GM18502 (cell line): ENCODE results near the gene PTGDS.
"Not testable (repeated sequence)": the region's sequence is repeated elsewhere in the genome, so short reads cannot be mapped to it uniquely, and the experiment has no call there.

Experiments used
- ATAC-seq: cut with Tn5 transposase; IDR thresholded peaks from one replicate; pipeline ENCODE4 v1.9.1; 2021; ENCODE audit warnings: mild to moderate bottlenecking; ENCODE audit not compliant: unreplicated experiment, poor library complexity

The PTGDS gene

DNA sequence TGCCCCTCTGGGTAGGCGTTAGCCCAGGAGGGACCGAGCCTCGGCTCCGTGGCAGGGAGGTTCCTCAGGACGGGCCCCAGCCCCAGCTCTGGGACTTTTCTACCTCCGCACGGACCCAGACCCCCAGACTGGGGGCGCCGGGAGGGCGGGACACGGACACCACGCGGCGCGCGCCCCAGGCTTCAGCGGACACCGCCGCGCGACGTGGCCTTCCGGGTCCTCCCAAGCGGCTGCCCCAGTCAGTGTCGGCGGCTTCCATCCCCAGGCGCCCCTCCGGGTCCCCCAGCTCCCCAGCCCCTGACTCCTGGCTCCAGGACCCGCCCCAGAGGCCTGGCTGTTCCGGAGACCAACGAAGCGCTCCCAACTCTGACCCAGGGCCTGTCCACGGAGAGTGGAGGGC is 8.5 kb downstream of the PTGDS start:
- no peak for ATAC-seq

DNA sequence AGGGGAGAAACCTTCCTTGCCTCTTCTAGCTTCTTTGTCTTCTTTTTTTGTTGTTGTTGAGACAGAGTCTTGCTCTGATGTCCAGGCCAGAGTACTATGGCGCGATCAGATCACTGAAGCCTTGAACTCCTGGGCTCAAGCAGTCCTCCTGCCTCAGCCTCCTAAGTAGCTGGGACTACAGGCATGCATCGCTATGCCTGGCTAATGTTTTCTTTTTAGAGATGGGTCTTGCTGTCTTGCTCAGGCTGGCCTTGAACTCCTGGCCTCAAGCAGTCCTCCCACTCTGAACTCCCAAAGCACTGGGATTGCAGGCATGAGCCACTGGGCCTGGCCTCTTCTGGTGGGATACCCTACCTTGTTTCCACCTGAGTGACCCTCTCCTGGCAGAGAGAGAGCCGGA is 11.6 kb downstream of the PTGDS start:
- no peak for ATAC-seq

- no peak for ATAC-seq
Observed at GRCh38 chr9:136990242-136990911, 13.1 kb downstream of the PTGDS start.

- ATAC-seq, result peak; percentile 85
Observed at GRCh38 chr9:136991993-136992818, 14.9 kb downstream of the PTGDS start, which contains the start of gene PAXX. TSS of gene PAXX (plus strand) at chr9:136992422. CDS start at chr9:136992444, 22 bp downstream.

GRCh38 chr9:136992819-136993369 is 15.6 kb downstream of the PTGDS start:
- no peak for ATAC-seq

DNA sequence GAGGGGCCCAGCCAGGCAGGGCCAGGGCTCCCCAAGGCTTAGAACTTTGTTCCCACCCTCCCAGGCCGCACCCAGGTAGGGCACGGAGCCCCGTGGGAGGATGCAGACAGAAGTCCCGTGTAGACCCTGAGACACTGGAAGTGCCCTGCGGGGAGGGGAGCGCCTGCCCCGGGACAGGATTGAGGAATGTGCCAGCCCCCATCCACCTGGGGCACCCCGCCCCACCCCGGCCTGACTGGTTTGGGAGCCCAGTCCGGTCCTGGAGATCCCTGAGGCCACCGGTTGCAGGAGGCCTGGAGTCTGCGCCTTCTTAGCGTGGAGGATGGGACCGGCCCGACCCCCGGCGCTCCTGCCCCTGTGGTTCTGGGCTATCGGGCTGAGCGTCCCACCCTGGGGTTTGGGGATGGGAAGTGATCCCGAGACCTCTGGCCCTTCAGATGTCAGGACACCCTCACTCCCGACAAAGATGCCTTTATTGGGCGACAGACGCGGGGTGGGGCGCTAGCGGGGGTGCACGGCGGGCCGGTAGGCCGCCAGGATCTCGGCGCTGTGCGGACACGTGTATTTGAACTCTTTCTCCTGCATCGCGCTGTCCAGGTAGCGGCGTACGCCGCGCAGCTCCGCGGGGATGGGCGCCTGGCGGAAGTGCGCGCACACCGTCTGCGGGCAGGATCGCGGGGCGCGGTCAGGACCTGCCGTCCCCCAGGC is 17.0 kb downstream of the PTGDS start:
- no peak for ATAC-seq

GRCh38 chr9:136994888-136995230 is 17.6 kb downstream of the PTGDS start:
- ATAC-seq, result no peak

DNA sequence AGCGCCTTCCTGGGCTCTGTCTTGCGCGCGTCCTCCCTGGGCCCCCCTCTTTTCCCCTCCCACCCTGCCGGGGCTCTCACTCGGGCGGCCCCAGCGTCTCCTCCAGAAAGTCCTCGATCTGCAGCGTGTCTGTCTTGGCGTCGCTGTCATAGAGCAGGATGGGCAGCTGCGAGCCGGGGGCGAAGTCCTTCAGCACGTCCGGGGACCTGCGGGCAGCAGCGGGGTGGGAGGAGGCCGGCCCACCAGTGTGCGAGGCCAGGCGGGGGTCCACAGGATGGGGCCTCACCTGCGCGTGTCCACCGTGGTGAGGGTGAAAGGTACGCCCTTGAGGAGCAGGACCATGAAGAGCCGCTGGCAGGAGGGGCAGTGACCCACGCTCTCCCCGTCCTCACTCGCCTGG is 18.1 kb downstream of the PTGDS start:
- no peak for ATAC-seq

GRCh38 chr9:136995772-136996311 is 18.5 kb downstream of the PTGDS start:
- ATAC-seq, result no peak

GRCh38 chr9:136996361-136997292 is 19.3 kb downstream of the PTGDS start, which contains the start of gene CLIC3:
TSS of gene CLIC3 (minus strand) at chr9:136996568. CDS start at chr9:136996543, 25 bp downstream.
- no peak for ATAC-seq

DNA sequence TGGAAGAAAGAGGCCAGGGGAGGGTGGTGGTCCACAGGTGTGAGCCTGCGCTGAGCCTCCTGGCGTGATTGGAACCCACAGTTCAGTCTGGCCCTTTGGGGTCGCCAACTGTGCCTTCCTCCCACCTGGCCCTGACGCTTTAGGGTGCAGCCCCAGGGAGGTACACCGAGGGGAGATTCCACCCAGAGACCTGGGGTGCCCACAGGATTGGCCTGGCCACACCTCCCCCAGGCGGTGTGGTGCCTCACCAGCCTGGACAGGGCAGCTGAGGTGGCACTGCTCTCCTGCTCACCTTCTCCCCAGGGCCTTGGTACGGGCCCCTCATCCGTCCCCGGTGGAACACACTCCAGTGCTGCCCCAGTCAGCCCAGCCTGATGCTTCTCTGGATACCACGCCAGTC is 20.1 kb downstream of the PTGDS start:
- ATAC-seq, result no peak

GRCh38 chr9:136997830-136998234 is 20.5 kb downstream of the PTGDS start:
- no peak for ATAC-seq

DNA sequence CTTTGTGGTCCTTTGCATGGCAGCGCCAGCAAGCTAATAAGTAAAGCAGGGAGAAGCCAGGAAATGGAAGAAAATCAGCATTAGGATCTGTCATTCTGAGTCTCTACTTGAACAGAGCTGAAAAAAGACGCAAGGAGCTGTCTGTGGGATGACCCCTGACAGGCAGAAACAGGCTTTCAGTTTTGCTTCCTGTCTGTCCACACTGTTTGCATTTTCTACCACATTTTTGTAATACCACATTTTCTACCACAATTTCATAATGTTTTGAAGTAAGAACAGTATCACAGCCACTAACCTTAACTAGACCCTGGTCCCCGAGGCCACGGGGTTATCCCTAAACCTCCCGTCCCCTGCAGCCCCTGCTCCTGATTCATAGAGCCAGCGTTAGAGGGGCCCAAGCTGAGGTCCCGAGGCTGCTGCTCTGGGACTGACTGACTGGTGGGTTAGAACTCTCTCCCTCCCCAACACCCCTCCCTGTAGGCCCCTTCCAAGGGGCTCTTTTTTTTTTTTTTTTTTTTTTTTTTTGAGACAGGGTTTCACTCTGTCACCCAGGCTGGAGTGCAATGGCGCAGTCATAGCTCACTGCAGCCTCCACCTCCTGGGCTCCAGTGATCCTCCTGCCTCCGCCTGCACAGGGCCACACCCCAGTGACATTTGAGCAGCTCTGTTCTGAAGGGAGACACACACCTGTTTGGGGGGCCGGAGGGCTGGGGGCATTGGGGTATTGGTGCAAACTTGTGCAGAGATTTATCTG is 23.1 kb downstream of the PTGDS start:
- ATAC-seq, result peak; percentile 62

- no peak for ATAC-seq
Observed at GRCh38 chr9:137001857-137002645, 24.7 kb downstream of the PTGDS start.

DNA sequence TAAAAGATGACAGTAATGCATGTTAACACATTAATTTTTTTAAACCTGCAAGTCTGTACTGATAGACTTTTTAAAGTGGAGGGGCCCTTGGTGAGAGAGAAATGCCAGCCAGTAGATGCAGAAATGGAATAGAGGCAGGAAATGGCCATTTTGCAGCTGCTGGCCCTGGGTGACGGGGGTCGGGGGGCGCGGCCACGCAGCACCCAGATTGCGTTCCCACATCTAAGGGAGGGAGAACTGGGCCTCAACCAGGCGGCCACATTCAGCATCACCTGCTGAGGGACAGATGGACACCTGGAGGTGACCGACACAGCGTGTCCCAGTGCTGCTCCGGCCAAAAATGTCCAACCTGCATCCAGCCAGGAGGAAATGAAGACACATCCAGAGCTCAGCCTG is 25.3 kb downstream of the PTGDS start:
- no peak for ATAC-seq

DNA sequence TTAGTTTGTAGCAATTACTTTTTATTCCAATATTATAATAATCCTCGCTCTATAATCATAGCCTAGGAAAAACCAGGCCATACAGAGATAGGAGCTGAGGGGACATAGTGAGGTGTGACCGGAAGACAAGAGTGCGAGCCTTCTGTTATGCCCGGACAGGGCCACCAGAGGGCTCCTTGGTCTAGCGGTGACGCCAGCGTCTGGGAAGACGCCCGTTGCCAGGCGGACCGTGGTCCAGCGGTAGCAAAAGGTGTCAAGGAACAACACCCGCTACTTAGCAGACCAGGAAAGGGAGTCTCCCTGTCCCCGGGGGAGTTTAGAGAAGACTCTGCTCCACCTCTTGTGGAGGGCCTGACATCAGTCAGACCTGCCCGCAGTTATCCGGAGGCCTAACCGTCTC is 27.0 kb downstream of the PTGDS start:
- not testable (repeated sequence) for ATAC-seq

DNA sequence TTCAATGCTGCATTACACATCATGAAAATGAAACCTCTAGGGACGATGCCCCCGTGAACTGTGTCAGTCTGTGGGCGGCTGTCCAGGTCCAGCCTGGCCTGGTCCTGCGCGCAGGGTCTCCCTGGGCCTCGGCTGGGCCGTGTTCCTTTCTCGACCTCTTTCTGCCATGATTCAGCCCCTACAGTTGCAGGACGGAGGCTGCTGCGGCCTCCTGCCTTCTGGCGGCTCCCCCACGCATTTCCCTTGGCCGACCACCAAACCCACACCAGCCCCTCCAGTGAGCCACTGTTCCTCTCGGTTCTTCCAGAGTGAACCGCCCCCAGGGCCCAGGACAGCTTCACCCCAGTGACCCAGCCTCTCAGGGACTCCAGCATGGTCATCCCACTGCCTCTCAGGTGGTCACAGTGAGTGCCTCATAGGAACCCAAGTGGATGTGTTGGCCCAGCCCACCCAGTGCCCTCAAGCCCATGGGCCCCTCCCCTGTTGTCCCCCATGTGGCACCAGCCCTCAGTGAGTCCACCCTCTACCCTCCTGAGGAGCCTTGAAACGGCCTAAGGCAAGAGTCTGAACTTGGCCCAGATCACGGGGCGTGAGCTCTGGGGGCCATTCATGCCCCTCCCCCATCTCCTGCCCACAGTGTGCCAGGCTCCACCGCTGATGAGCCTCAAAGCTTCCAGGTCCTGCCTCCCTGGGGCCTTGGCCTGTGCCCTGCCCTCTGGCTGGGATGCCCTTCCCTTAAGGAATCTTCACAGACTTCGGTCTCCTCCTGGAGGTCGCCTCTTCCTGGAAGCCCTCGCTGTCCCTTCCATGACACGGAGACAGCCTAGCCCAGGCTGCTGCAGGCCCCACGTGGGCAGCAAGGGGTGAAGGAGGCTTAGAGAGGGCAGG is 29.1 kb downstream of the PTGDS start:
- no peak for ATAC-seq
